GM21381 (cell line): ENCODE data around the gene ADAMTS14.
"Not testable (repeated sequence)": the region's sequence is repeated elsewhere in the genome, so short reads cannot be mapped to it uniquely, and the experiment has no call there.

Source experiments
- ATAC-seq: cut with Tn5 transposase; IDR thresholded peaks from one replicate; pipeline ENCODE4 v1.9.1; 2021; ENCODE audit warnings: mild to moderate bottlenecking, moderate library complexity; ENCODE audit not compliant: unreplicated experiment

Gene ADAMTS14, protein sequence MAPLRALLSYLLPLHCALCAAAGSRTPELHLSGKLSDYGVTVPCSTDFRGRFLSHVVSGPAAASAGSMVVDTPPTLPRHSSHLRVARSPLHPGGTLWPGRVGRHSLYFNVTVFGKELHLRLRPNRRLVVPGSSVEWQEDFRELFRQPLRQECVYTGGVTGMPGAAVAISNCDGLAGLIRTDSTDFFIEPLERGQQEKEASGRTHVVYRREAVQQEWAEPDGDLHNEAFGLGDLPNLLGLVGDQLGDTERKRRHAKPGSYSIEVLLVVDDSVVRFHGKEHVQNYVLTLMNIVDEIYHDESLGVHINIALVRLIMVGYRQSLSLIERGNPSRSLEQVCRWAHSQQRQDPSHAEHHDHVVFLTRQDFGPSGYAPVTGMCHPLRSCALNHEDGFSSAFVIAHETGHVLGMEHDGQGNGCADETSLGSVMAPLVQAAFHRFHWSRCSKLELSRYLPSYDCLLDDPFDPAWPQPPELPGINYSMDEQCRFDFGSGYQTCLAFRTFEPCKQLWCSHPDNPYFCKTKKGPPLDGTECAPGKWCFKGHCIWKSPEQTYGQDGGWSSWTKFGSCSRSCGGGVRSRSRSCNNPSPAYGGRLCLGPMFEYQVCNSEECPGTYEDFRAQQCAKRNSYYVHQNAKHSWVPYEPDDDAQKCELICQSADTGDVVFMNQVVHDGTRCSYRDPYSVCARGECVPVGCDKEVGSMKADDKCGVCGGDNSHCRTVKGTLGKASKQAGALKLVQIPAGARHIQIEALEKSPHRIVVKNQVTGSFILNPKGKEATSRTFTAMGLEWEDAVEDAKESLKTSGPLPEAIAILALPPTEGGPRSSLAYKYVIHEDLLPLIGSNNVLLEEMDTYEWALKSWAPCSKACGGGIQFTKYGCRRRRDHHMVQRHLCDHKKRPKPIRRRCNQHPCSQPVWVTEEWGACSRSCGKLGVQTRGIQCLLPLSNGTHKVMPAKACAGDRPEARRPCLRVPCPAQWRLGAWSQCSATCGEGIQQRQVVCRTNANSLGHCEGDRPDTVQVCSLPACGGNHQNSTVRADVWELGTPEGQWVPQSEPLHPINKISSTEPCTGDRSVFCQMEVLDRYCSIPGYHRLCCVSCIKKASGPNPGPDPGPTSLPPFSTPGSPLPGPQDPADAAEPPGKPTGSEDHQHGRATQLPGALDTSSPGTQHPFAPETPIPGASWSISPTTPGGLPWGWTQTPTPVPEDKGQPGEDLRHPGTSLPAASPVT

DNA sequence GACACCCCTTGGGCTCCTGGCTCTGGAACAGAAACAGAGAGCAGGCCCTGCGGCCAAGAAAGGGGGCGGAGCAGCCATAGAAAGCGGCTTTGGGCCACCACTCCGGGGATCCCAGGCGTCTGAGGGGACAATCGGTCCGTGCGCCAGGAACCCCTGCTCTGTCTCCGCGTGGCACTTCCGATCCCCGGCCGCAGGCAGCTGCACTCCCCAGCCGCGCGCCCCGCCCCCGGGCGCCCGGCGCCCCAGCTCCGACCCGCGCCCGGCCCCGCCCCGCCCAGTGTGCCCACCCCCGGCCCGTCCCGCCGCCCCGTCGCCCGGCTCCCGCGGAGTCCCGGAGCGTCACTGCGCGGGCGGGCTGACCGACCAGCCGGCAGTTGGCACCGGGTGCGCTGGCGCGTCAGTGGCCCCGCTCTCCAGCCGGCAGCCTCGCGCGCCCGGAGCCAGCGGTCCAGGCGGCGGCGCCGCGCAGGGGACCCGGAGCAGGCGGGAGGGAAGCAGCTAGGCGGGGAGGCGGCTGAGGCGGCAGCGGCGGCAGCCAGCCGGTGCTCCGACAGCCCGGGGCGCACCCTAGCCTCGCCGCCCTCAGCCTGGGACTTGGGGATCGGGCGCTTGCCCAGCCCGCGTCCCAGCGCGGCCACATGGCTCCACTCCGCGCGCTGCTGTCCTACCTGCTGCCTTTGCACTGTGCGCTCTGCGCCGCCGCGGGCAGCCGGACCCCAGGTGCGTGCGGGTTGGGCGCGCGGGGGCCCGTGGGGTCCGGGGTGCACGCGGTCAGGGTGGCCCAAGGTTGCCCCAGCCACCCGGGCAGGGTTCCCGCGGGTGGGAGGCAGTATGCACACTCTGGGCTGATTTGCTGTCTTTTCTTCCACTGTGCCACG, at the start of gene ADAMTS14:
Gene ADAMTS14 (plus strand): TSS at position 342 of the 878 bp plus-strand sequence. CDS start 297 bp downstream, at position 639.
- ATAC-seq: no peak

- ATAC-seq: no peak
These were observed 49.8 kb upstream of the ADAMTS14 start for GRCh38 chr10:70622541-70622940.

DNA sequence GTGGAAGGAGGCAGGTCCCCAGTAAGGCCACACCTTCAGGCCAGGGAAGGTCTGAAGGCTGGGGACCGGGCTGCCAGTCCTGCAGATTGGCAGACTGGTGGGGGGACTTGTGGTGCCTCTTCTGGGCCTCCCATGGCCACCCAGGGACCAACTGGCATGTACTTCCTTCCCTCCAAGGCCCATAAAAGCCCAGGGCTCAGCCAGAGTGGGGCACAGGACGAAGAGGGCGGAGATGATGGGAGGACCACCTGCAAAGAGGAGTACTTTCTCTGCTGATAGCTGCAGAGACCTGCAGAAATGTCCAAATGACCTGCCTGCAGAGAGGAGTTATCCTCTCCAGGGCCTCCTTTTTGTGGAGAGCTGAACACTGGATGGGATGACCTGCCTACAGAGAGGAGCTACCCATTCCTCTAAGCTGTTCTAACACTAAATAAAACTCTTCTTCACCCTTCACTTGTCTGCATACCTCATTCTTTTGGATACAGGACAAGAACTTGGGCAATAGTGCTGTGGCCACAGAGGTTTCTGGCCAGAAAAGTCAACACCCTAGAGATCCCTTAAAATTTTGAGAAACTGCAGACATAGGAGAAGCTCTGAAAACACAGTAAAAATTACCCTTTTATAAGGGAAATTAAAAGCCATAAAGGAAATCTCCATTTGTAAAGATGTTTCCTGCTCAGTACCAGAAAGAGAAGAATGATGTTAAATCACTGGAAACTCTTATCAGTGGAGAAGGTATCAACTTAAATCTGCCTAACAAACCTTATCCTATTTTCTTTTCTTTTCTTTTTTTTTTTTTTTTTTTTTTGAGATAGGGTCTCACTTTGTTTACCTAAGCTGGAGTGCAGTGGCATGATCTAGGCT, 49.1 kb upstream of the ADAMTS14 start:
- no peak for ATAC-seq

DNA sequence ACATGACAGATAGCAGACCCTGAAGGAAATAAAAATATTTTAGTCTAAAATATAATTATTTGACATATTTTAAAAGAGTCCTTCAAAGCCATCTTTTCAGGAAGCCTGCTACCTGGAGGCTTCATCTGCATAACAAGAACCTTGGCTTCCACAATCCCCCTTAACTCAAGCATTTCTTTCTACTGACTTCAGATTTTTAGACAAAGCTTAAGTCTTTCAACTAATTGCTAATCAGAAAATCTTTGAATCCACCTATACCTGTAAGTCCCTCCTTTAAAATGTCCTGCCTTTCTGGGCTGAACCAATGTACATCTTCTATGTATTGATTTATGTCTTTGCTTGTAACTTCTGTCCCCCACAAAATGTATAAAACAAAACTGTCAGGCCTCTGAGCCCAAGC, 46.2 kb upstream of the ADAMTS14 start:
- no peak for ATAC-seq

DNA sequence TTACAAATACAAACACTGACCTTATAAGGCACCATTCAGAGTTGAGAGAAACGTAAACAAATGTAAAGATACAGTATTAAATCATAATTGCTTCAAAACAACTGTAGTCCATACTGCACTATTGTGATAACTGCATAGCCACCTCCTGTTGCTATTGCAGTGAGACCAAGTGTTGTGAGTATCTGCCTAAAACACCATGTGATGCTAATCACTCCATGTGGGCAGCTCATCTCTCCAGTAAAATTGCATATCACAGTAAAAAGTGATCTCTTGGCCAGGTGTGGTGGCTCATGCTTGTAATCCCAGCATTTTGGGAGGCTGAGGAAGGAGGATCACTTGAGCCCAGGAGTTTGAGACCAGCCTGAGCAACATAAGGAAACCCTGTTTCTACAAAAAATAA, 43.0 kb upstream of the ADAMTS14 start:
- no peak for ATAC-seq

DNA sequence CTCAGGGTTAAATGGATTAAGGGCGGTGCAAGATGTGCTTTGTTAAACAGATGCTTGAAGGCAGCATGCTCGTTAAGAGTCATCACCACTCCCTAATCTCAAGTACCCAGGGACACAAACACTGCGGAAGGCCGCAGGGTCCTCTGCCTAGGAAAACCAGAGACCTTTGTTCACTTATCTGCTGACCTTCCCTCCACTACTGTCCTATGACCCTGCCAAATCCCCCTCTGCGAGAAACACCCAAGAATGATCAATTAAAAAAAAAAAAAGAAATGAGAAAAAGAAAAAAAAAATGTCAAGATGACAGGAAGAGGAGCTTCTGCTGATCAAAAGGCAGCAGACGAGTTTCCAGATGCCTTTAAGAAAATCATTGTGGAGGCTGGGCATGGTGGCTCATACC, 40.6 kb upstream of the ADAMTS14 start:
- not testable (repeated sequence) for ATAC-seq

DNA sequence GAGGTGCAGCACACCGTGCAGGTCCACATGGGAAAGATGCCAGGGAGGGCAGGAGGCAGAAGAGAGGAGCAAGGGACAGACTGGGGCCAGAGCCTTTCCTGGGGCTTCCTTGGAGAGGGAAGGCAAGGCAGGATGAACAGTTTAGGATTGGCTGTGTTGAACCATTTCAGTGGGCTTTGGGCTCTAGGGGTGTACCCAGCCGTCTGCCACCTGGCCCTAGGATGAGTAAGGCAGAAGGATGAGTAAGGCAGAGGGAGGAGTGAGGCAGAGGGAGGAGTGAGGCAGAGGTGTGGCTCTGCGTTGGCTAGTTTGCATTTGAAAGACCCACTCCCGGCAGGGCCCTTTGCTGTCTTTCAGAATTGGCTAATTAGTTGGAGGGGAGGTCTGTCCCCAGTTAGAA, 38.3 kb upstream of the ADAMTS14 start:
- no peak for ATAC-seq

- ATAC-seq: not testable (repeated sequence)
These were observed 37.8 kb upstream of the ADAMTS14 start for GRCh38 chr10:70634515-70634914.

DNA sequence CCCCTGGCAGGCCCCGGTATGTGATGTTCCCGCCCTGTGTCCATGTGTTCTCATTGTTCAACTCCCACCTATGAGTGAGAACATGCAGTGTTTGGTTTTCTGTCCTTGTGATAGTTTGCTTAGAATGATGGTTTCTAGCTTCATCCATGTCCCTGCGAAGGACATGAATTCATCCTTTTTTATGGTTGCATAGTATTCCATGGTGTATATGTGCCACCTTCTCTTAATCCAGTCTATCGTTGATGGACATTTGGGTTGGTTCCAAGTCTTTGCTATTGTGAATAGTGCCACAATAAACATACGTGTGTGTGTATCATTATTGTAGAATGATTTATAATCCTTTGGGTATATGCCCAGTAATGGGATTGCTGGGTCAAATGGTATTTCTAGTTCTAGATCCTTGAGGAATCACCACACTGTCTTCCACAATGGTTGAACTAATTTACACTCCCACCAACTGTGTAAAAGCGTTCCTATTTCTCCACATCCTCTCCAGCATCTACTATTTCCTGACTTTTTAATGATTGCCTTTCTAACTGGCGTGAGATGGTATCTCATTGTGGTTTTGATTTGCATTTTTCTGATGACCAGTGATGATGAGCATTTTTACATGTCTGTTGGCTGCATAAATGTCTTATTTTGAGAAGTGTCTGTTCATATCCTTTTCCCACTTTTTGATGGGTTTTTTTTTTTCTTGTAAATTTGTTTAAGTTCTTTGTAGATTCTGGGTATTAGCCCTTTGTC, 32.5 kb upstream of the ADAMTS14 start:
- not testable (repeated sequence) for ATAC-seq

DNA sequence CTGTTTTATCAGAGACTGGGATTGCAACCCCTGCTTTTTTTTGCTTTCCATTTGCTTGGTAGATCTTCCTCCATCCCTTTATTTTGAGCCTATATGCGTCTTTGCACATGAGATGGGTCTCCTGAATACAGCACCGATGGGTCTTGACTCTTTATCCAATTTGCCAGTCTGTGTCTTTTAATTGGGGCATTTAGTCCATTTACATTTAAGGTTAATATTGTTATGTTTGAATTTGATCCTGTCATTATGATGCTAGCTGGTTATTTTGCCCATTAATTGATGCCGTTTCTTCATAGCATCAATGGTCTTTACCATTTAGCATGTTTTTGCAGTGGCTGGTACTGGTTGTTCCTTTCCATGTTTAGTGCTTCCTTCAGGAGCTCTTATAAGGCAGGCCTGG, 29.0 kb upstream of the ADAMTS14 start:
- not testable (repeated sequence) for ATAC-seq

- not testable (repeated sequence) for ATAC-seq
These were observed 27.3 kb upstream of the ADAMTS14 start for GRCh38 chr10:70644959-70645358.

DNA sequence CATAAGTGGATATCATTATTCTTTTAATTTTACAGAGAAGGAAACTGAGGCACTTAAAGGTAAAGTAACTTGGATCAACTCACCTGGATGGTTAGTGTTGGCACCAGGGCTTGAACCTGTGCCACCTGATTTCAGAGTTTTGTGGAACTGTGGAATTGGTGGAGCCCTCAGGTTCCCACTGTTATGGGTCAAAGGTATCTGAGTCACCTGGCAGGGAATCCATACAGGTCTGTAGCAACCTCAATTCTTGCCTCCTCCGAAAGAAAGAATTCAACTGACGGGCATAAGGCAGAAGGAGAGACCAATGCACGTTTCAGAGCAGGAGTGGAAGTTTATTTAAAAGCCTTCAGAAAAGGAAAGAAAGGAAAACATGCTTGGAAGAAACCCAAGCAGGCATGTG, 25.2 kb upstream of the ADAMTS14 start:
- ATAC-seq: no peak

DNA sequence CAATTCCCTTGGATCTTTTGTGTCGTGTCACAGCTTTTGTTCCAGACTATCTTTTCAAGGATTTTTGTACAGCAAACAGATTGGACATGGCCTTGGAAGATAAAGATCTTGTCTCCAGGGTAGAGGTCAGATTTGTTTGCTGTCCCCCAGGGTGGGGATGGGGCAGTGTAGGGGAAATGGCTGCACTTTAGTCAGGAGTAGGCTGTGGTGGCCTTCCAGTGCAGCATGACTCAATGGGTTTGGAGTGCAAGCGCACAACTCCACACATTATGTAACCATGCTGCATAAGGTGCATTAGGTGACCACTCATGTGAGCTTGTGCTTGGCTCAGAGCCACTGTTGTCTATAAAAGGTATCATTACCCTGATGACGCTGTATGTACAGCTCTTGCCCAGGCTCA, 23.9 kb upstream of the ADAMTS14 start:
- no peak for ATAC-seq

GRCh38 chr10:70649526-70649925, 22.8 kb upstream of the ADAMTS14 start:
- no peak for ATAC-seq

DNA sequence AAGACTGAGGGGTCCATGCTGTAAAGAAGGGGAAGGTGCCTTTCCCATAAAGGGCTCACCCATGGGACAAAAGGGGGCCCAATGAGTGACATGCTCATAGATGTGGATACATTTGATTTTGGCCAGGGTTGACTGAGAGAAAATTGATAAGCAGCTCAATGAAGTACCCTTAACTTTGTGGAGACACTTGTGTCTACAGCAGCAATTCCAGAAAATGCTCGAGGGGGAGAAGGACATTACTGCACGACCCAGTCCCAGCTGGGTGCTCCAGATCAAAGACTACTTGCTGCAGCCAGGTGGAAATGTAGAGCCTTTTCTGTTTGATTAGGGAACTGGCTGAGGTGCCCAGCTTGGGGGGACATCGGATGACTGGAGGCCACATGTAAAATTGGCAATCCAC, 22.2 kb upstream of the ADAMTS14 start:
- no peak for ATAC-seq

- no peak for ATAC-seq
These were observed 21.6 kb upstream of the ADAMTS14 start for GRCh38 chr10:70650718-70651117.

DNA sequence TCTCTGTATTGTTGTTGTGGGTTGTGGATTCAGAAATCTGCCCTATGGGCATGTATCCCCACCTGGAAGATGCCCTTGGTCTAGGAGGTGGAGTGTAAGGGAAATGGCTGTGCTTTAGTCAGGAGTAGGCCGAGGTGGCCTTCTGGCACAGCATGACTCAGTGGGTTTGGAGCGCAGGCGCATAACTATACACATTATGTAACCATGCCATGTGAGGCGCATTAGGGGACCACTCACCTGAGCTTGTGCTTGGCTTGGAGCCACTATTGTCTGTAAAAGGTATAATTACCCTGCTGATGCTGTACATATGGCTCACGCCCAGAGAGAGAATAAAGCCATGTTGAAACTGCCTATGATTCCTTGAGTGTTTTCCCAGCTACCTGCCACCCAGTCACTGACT, 20.6 kb upstream of the ADAMTS14 start:
- no peak for ATAC-seq
